CD14-positive monocyte (primary cell): ENCODE data around the gene URB1. TPM values are rescaled to one million over a fixed set of nuclear protein-coding genes. Genes with fewer than 3 reads are reported as not detected.
"Not testable (repeated sequence)": the region's sequence is repeated elsewhere in the genome, so short reads cannot be mapped to it uniquely, and the experiment has no call there.

Experiments
- DNase-seq, 3 donors: peaks; one replicate each; pipeline ENCODE4 v3.0.0-alpha.2; 2011 to 2022
- H2AFZ ChIP-seq: 2 replicates; pipeline ENCODE4 v1.6.0; 2012; ENCODE audit warnings: mild to moderate bottlenecking, low read depth, low read length, inconsistent platforms; ENCODE audit not compliant: insufficient read depth, poor library complexity, severe bottlenecking
- H3K27ac ChIP-seq, 2 donors: 1 replicate in 1 of 2; 2 replicates in 1 of 2; pipeline ENCODE4 v1.5.1; 2012 to 2013; ENCODE audit warnings: low read length in 2 of 2, control low read depth in 1 of 2, inconsistent platforms in 1 of 2, low read depth in 1 of 2, mild to moderate bottlenecking in 1 of 2
- H3K27me3 ChIP-seq, 2 donors: one replicate each; pipeline versions ENCODE4 v1.6.0 to v1.6.1; 2011 to 2013; ENCODE audit warnings: low read length in 2 of 2; ENCODE audit not compliant: control insufficient read depth in 2 of 2, insufficient read depth in 2 of 2
- H3K36me3 ChIP-seq, 2 donors: replicated peaks in 1 of 2; 1 replicate in 1 of 2; 2 replicates in 1 of 2; pipeline versions ENCODE4 v1.5.1 to v1.6.1; 2012 to 2013; ENCODE audit warnings: low read length in 2 of 2, control low read depth in 1 of 2, inconsistent platforms in 1 of 2, mild to moderate bottlenecking in 1 of 2; ENCODE audit not compliant: insufficient read depth in 2 of 2, control insufficient read depth in 1 of 2
- H3K4me1 ChIP-seq, 2 donors: 1 replicate in 1 of 2; 2 replicates in 1 of 2; pipeline versions ENCODE4 v1.5.1 to v1.6.1; 2012 to 2013; ENCODE audit warnings: low read length in 2 of 2, control low read depth in 1 of 2, inconsistent platforms in 1 of 2, mild to moderate bottlenecking in 1 of 2, moderate library complexity in 1 of 2; ENCODE audit not compliant: insufficient read depth in 2 of 2, control insufficient read depth in 1 of 2
- H3K4me2 ChIP-seq: replicated peaks from 2 replicates; pipeline ENCODE3; 2012; ENCODE audit warnings: low read length, moderate library complexity, mild to moderate bottlenecking; ENCODE audit not compliant: poor library complexity, severe bottlenecking; ENCODE audit errors: extremely low read depth
- H3K4me3 ChIP-seq, 3 experiments: fragments of 200-600 bp in 1 of 3; sonication (generic) in 1 of 3; replicated peaks in 1 of 3; 1 replicate in 2 of 3; 2 replicates in 1 of 3; pipeline ENCODE4 v1.5.1; 2011 to 2013; ENCODE audit warnings: low read length in 3 of 3, mild to moderate bottlenecking in 3 of 3, control low read depth in 2 of 3, low read depth in 2 of 3, inconsistent platforms in 1 of 3, moderate library complexity in 1 of 3
- H3K79me2 ChIP-seq: 2 replicates; pipeline ENCODE4 v1.6.0; 2012; ENCODE audit warnings: mild to moderate bottlenecking, control low read depth, inconsistent platforms, low read length, moderate library complexity; ENCODE audit not compliant: insufficient read depth
- H3K9ac ChIP-seq: 2 replicates; pipeline ENCODE4 v1.6.0; 2017; ENCODE audit warnings: low read length, mild to moderate bottlenecking; ENCODE audit not compliant: insufficient read depth, poor library complexity, severe bottlenecking
- H3K9me3 ChIP-seq, 2 donors: replicated peaks in 1 of 2; 1 replicate in 1 of 2; 2 replicates in 1 of 2; pipeline versions ENCODE4 v1.5.1 to v1.6.1; 2012 to 2013; ENCODE audit warnings: low read length in 2 of 2, control low read depth in 1 of 2; ENCODE audit not compliant: control insufficient read depth in 1 of 2, insufficient read depth in 1 of 2
- H4K20me1 ChIP-seq: 2 replicates; pipeline ENCODE4 v1.6.0; 2012; ENCODE audit warnings: mild to moderate bottlenecking, low read length, control low read depth, moderate library complexity; ENCODE audit not compliant: insufficient read depth
- H3K27ac Mint-ChIP-seq, 7 donors: one replicate each; pipeline ENCODE4 v1.8.0; 2020; ENCODE audit warnings: mild to moderate bottlenecking in 7 of 7, mixed read lengths in 7 of 7, moderate library complexity in 6 of 7, inconsistent platforms in 2 of 7
- H3K27me3 Mint-ChIP-seq, 3 donors: one replicate each; pipeline ENCODE4 v1.8.0; 2021 to 2022; ENCODE audit warnings: low read depth in 3 of 3, mild to moderate bottlenecking in 3 of 3, mixed read lengths in 3 of 3, moderate library complexity in 3 of 3, inconsistent platforms in 1 of 3
- H3K36me3 Mint-ChIP-seq, 2 donors: one replicate each; pipeline ENCODE4 v1.8.0; 2020; ENCODE audit warnings: mixed read lengths in 2 of 2, inconsistent platforms in 1 of 2, mild to moderate bottlenecking in 1 of 2
- H3K4me1 Mint-ChIP-seq: one replicate; pipeline ENCODE4 v1.8.0; 2020; ENCODE audit warnings: mild to moderate bottlenecking, mixed read lengths
- H3K4me3 Mint-ChIP-seq, 2 donors: one replicate each; pipeline ENCODE4 v1.8.0; 2020; ENCODE audit warnings: mild to moderate bottlenecking in 2 of 2, mixed read lengths in 2 of 2, moderate library complexity in 1 of 2
- H3K9me3 Mint-ChIP-seq, 7 donors: one replicate each; pipeline ENCODE4 v1.8.0; 2020 to 2022; ENCODE audit warnings: mixed read lengths in 7 of 7, mild to moderate bottlenecking in 6 of 7, moderate library complexity in 6 of 7, inconsistent platforms in 2 of 7
- CTCF ChIP-seq: fragments of 200-600 bp; IDR thresholded peaks from one replicate; pipeline ENCODE4 v1.8.0; 2022; ENCODE audit warnings: antibody characterized with exemption, mild to moderate bottlenecking
- WGBS: methylation state at CpG from one replicate; pipeline ENCODE4 v1.1.5; 2013; ENCODE audit warnings: missing lambda C conversion rate; ENCODE audit not compliant: insufficient coverage; 5-methylcytosine and 5-hydroxymethylcytosine counted together
- intact Hi-C, 2 donors: fragments of 100-400 bp; cut with micrococcal nuclease; formaldehyde crosslinking; loops; one replicate each; pipeline versions ENCODE4 v1.15.0 to v1.15.1; 2023
- polyA plus RNA-seq, 3 donors: library from polyadenylated mRNA; depleted of rRNA in 1 of 3; unstranded in 2 of 3; stranded (reverse) in 1 of 3; fragments of 300-500 nt in 2 of 3; fragments of >200 nt in 1 of 3; fragmentation: Illumina TruSeq in 2 of 3; gene quantifications; 1 replicate in 2 of 3; 2 replicates in 1 of 3; pipeline ENCODE4 v1.2.3, GENCODE V29; 2012 to 2021

Gene URB1
- polyA plus RNA-seq, 3 donors, result 0.25 to 2.4 (median 0.47) TPM

GRCh38 chr21:32312326-32312725 lies 80.5 kb downstream of the URB1 start:
- WGBS, result 100% methylated on average over 4 of the region's 5 CpGs
- no peaks in the 10 kb centered on the region for H3K27me3 ChIP-seq
- H3K36me3 ChIP-seq, result peaks cover 35 to 54% of the 10 kb centered on the region in 2 donors
- no peak for TF ChIP-seq CTCF
- H3K4me2 ChIP-seq, result no peak overlapping the region
- H2AFZ ChIP-seq, result no peak overlapping the region
- no peaks in the 10 kb centered on the region for H3K4me1 ChIP-seq
- intact Hi-C loops, result no loop called here
- H3K79me2 ChIP-seq, result no peaks in the 10 kb centered on the region
- H3K9me3 ChIP-seq, result no peaks in the 10 kb centered on the region
- H3K9me3 Mint-ChIP-seq, result peaks cover 0 to 2% (median 0%) of the 10 kb centered on the region in 7 donors
- no peaks in the 10 kb centered on the region for H3K4me1 Mint-ChIP-seq
- H3K27ac ChIP-seq, result no peak overlapping the region
- no peaks in the 10 kb centered on the region for H3K27me3 Mint-ChIP-seq
- no peak overlapping the region for H3K4me3 Mint-ChIP-seq
- H3K27ac Mint-ChIP-seq, result peak overlapping the region in 2 of 7 donors; percentile 33 to 47
- H3K4me3 ChIP-seq, result no peak overlapping the region
- peaks cover 44 to 53% of the 10 kb centered on the region in 2 donors for H3K36me3 Mint-ChIP-seq
- DNase-seq, result no peak
- H4K20me1 ChIP-seq, result no peaks in the 10 kb centered on the region
- no peak overlapping the region for H3K9ac ChIP-seq

GRCh38 chr21:32311621-32312020 lies 81.2 kb downstream of the URB1 start:
- H3K4me3 Mint-ChIP-seq, result no peak overlapping the region
- Histone ChIP-seq H3K79me2 (no peaks in the 10 kb centered on the region), H2AFZ (no peak overlapping the region), H3K4me2 (no peak overlapping the region), H3K9me3 (no peaks in the 10 kb centered on the region), H3K27me3 (no peaks in the 10 kb centered on the region), H3K4me1 (no peaks in the 10 kb centered on the region), H3K9ac (no peak overlapping the region), H3K4me3 (no peak overlapping the region), H4K20me1 (no peaks in the 10 kb centered on the region), H3K27ac (no peak overlapping the region), H3K36me3 (peaks cover 28 to 47% of the 10 kb centered on the region in 2 donors)
- no peaks in the 10 kb centered on the region for H3K4me1 Mint-ChIP-seq
- WGBS, result 96% methylated on average over 9 of the region's 9 CpGs
- H3K36me3 Mint-ChIP-seq, result peaks cover 38 to 46% of the 10 kb centered on the region in 2 donors
- H3K9me3 Mint-ChIP-seq, result peaks cover 0 to 2% (median 0%) of the 10 kb centered on the region in 7 donors
- H3K27me3 Mint-ChIP-seq, result no peaks in the 10 kb centered on the region
- peak overlapping the region in 1 of 7 donors; percentile 37 for H3K27ac Mint-ChIP-seq
- no peak for TF ChIP-seq CTCF
- no peak for DNase-seq
- intact Hi-C loops, result no loop called here

DNA sequence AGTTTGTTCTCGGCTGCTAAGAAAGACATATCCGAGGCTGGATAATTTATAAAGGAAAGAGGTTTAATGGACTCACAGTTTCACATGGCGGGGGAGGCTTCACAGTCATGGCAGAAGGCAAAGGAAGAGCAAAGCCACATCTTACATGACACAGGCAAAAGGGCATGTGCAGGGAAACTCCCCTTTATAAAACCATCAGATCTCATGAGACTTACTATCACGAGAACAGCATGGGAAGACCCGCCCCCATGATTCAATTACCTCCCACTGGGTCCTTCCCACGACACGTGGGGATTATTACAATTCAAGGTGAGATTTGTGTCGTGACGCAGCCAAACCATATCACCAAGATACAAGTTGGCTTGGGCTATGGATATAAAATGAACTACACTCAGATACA lies 81.8 kb downstream of the URB1 start:
- H3K27me3 Mint-ChIP-seq, H3K27me3 ChIP-seq, H3K9me3 Mint-ChIP-seq, H3K27ac ChIP-seq, H3K9me3 ChIP-seq, intact Hi-C loops, H4K20me1 ChIP-seq, H3K4me2 ChIP-seq, H3K4me1 ChIP-seq, DNase-seq, H2AFZ ChIP-seq, H3K4me1 Mint-ChIP-seq, H3K79me2 ChIP-seq, H3K4me3 Mint-ChIP-seq, H3K4me3 ChIP-seq, H3K27ac Mint-ChIP-seq, H3K9ac ChIP-seq: not testable (repeated sequence)
- WGBS, result 100% methylated on average over 1 of the region's 9 CpGs
- peaks cover 22 to 41% of the 10 kb centered on the region in 2 donors for H3K36me3 ChIP-seq
- H3K36me3 Mint-ChIP-seq, result peaks cover 34 to 41% of the 10 kb centered on the region in 2 donors
